Esophagus squamous epithelium (tissue), 5 donors: ENCODE results near the gene OPTC. TPM values are rescaled to one million over a fixed set of nuclear protein-coding genes. Genes with fewer than 3 reads are reported as not detected.

Source experiments
- DNase-seq: peaks from one replicate; lab custom pipeline; 2025; lab: John Stamatoyannopoulos, UW
- H3K27ac ChIP-seq, 4 donors: fragments of 200-600 bp; sonication (generic); one replicate each; pipeline ENCODE4 v1.5.1; 2016 to 2019; ENCODE audit warnings: mild to moderate bottlenecking in 1 of 4
- H3K27me3 ChIP-seq, 4 donors: fragments of 200-600 bp; sonication (generic); 1 replicate in 3 of 4; 2 replicates in 1 of 4; pipeline versions ENCODE4 v1.5.1 to v1.6.0; 2017 to 2021; ENCODE audit warnings: antibody characterized with exemption in 1 of 4
- H3K36me3 ChIP-seq, 3 donors: fragments of 200-600 bp; sonication (generic); one replicate each; pipeline ENCODE4 v1.5.1; 2016 to 2019
- H3K4me1 ChIP-seq, 3 donors: fragments of 200-600 bp; sonication (generic); one replicate each; pipeline ENCODE4 v1.5.1; 2017 to 2019
- H3K4me3 ChIP-seq, 4 donors: fragments of 200-600 bp; sonication (generic); 1 replicate in 3 of 4; 2 replicates in 1 of 4; pipeline ENCODE4 v1.5.1; 2016 to 2019; ENCODE audit warnings: mild to moderate bottlenecking in 2 of 4, moderate library complexity in 1 of 4
- H3K9me3 ChIP-seq, 3 donors: fragments of 200-600 bp; sonication (generic); one replicate each; pipeline ENCODE4 v1.5.1; 2016 to 2019
- CTCF ChIP-seq, 6 experiments: fragments of 450-650 bp in 4 of 6; fragments of 200-600 bp in 2 of 6; sonication (generic) in 2 of 6; IDR thresholded peaks; one replicate each; pipeline ENCODE4 v1.5.1; 2016 to 2019; ENCODE audit warnings: antibody characterized with exemption in 6 of 6, mild to moderate bottlenecking in 4 of 6, moderate library complexity in 4 of 6
- POLR2A ChIP-seq, 4 donors: fragments of 450-650 bp; IDR thresholded peaks; one replicate each; pipeline ENCODE4 v1.6.1; 2017; ENCODE audit warnings: antibody characterized with exemption in 4 of 4, mild to moderate bottlenecking in 4 of 4, moderate library complexity in 3 of 4
- WGBS, 2 donors: methylation state at CpG; one replicate each; pipeline ENCODE4 v1.1.5; 2018; 5-methylcytosine and 5-hydroxymethylcytosine counted together
- intact Hi-C: fragments of 100-400 bp; cut with DNase I; formaldehyde crosslinking; loops from one replicate; pipeline ENCODE4 v1.15.0; 2022
- total RNA-seq, 4 donors: library from RNA; depleted of rRNA; stranded (reverse); fragments of >200 nt; gene quantifications; one replicate each; pipeline ENCODE4 v1.1.0, GENCODE V29; 2016
- donor health status: DM: yes; HTN: yes; CAD: no.

Gene OPTC
- total RNA-seq, 4 donors from 2014 or later = not detected

- H3K27me3 ChIP-seq = no peaks in the 10 kb centered on the region
Measured at GRCh38 chr1:203497269-203497777, 3.4 kb downstream of the OPTC start.

GRCh38 chr1:203499643-203500278 lies 5.8 kb downstream of the OPTC start:
- H3K27ac ChIP-seq = no peak overlapping the region
- no peaks in the 10 kb centered on the region for H3K36me3 ChIP-seq
- peaks cover 0 to 5% (median 0%) of the 10 kb centered on the region in 3 donors for H3K4me1 ChIP-seq
- no peaks in the 10 kb centered on the region for H3K9me3 ChIP-seq
- peaks cover 0 to 4% (median 0%) of the 10 kb centered on the region in 4 donors for H3K27me3 ChIP-seq
- TF ChIP-seq POLR2A (IDR thresholded peaks at IDR 0.05) (no peak), CTCF (IDR thresholded peaks at IDR 0.05) (no peak)
- WGBS, 2 donors = 84 to 91% methylated on average over 7 of the region's 7 CpGs
- no peak for DNase-seq
- H3K4me3 ChIP-seq = no peak overlapping the region
- intact Hi-C loops = loop anchor here (10.0 kb wide), 1 partner anchor 125 kb away; the partner anchor contains the start of gene ATP2B4

More at GRCh38 chr1:203497269-203497777, 3.4 kb downstream of the OPTC start:
- intact Hi-C loops = no loop called here
- Histone ChIP-seq H3K36me3 (no peaks in the 10 kb centered on the region), H3K27ac (no peak overlapping the region), H3K9me3 (no peaks in the 10 kb centered on the region), H3K4me3 (no peak overlapping the region), H3K4me1 (no peaks in the 10 kb centered on the region)
- WGBS, 2 donors = 85 to 98% methylated on average over 2 to 4 of the region's 5 CpGs
- DNase-seq = no peak
- TF ChIP-seq POLR2A (IDR thresholded peaks at IDR 0.05) (no peak), CTCF (IDR thresholded peaks at IDR 0.05) (no peak)

- no peaks in the 10 kb centered on the region for H3K9me3 ChIP-seq
- no peak overlapping the region for H3K27ac ChIP-seq
- 94 to 100% methylated on average over 1 of the region's 1 CpG for WGBS, 2 donors
Measured at GRCh38 chr1:203500279-203500678, 6.3 kb downstream of the OPTC start.

GRCh38 chr1:203503836-203504235 lies 9.9 kb downstream of the OPTC start:
- intact Hi-C loops = loop anchor here (2.0 to 10.0 kb wide), 2 partner anchors 121 to 199 kb away; partner anchors contain the start of gene ATP2B4
- no peak overlapping the region for H3K4me3 ChIP-seq
- H3K27me3 ChIP-seq = peaks cover 0 to 4% (median 0%) of the 10 kb centered on the region in 4 donors
- peaks cover 9 to 34% (median 20%) of the 10 kb centered on the region in 3 donors for H3K4me1 ChIP-seq
- no peaks in the 10 kb centered on the region for H3K36me3 ChIP-seq
- TF ChIP-seq CTCF (IDR thresholded peaks at IDR 0.05) (no peak), POLR2A (IDR thresholded peaks at IDR 0.05) (no peak)
- H3K27ac ChIP-seq = no peak overlapping the region
- H3K9me3 ChIP-seq = no peaks in the 10 kb centered on the region
- DNase-seq = no peak
- 81 to 82% methylated on average over 3 of the region's 3 CpGs for WGBS, 2 donors

More at GRCh38 chr1:203500279-203500678, 6.3 kb downstream of the OPTC start:
- Histone ChIP-seq H3K4me1 (peaks cover 0 to 9% (median 0%) of the 10 kb centered on the region in 3 donors), H3K4me3 (no peak overlapping the region), H3K27me3 (peaks cover 0 to 4% (median 0%) of the 10 kb centered on the region in 4 donors), H3K36me3 (no peaks in the 10 kb centered on the region)
- TF ChIP-seq CTCF (IDR thresholded peaks at IDR 0.05) (no peak), POLR2A (IDR thresholded peaks at IDR 0.05) (no peak)
- no peak for DNase-seq
- intact Hi-C loops = loop anchor here (10.0 kb wide), 1 partner anchor 125 kb away; the partner anchor contains the start of gene ATP2B4
